ENCODE measurements around the gene IL23R. TPM values are rescaled to one million over a fixed set of nuclear protein-coding genes. Genes with fewer than 3 reads are reported as not detected.

Gene IL23R
- total and polyA plus RNA-seq, 2 donors (not counting 1 experiment from before 2014, with no cell fraction given) = not detected

DNA sequence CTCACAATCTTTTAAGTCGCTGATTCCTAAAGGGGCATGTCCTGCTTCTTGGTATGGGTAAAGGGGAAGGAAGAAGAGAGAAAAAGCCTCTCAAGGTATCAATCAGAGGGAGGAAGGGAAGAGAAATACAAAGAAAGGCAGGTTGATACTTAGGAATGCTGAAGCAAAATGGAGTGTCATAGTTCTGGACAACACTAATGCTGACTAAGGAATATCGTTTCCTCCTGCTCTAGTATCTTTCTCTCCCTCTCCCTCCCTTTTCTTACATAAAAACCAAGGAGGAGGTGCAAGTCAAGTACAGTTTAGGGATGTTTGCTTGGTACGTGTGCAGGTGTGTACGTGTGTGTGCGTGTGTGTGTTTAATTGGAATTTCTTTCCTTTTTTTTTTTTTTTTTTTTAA lies 96.5 kb downstream of the IL23R start:
- TF ChIP-seq, protein P1, sequence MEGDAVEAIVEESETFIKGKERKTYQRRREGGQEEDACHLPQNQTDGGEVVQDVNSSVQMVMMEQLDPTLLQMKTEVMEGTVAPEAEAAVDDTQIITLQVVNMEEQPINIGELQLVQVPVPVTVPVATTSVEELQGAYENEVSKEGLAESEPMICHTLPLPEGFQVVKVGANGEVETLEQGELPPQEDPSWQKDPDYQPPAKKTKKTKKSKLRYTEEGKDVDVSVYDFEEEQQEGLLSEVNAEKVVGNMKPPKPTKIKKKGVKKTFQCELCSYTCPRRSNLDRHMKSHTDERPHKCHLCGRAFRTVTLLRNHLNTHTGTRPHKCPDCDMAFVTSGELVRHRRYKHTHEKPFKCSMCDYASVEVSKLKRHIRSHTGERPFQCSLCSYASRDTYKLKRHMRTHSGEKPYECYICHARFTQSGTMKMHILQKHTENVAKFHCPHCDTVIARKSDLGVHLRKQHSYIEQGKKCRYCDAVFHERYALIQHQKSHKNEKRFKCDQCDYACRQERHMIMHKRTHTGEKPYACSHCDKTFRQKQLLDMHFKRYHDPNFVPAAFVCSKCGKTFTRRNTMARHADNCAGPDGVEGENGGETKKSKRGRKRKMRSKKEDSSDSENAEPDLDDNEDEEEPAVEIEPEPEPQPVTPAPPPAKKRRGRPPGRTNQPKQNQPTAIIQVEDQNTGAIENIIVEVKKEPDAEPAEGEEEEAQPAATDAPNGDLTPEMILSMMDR (IDR thresholded peaks at IDR 0.05) = no peak
- no peak for TF ChIP-seq EZH2 (IDR thresholded peaks at IDR 0.05; ENCODE audit: borderline replicate concordance, insufficient read depth, low read depth, low read length, poor library complexity, severe bottlenecking)
- Histone ChIP-seq H4K20me1 (ENCODE audit: control insufficient read depth, insufficient read depth, low read length, poor library complexity, severe bottlenecking) (no peaks in the 10 kb centered on the region), H3K36me3 (replicated peaks in 1 of 2; ENCODE audit: control extremely low read depth in 1 of 2, control insufficient read depth in 1 of 2, extremely low read depth in 1 of 2, insufficient read depth in 2 of 2, low read length in 1 of 2) (no peaks in the 10 kb centered on the region), H3K9me3 (ENCODE audit: control extremely low read depth in 1 of 3, control insufficient read depth in 2 of 3, insufficient read depth in 1 of 3, low read length in 2 of 3) (no peaks in the 10 kb centered on the region), H3K27me3 (replicated peaks in 1 of 4; ENCODE audit: control extremely low read depth in 1 of 4, control insufficient read depth in 3 of 4, insufficient read depth in 4 of 4, low read length in 3 of 4) (peaks cover 0 to 4% (median 0%) of the 10 kb centered on the region in 4 experiments), H3K9ac (ENCODE audit: low read length) (no peak overlapping the region), H3K4me3 (ENCODE audit: control extremely low read depth in 1 of 5, extremely low read depth in 1 of 5, insufficient read depth in 1 of 5, low read depth in 2 of 5, low read length in 4 of 5) (no peak overlapping the region), H3K4me2 (replicated peaks; ENCODE audit: low read depth, low read length, poor library complexity, severe bottlenecking) (no peak overlapping the region), H3K79me2 (ENCODE audit: control insufficient read depth, insufficient read depth, low read length) (no peaks in the 10 kb centered on the region), H3K4me1 (ENCODE audit: control insufficient read depth in 2 of 2, insufficient read depth in 2 of 2, low read length in 2 of 2) (peaks cover 0 to 9% of the 10 kb centered on the region in 2 donors), H3K27ac (ENCODE audit: low read length in 2 of 2) (no peak overlapping the region), H2AFZ (ENCODE audit: insufficient read depth, low read depth, low read length, poor library complexity, severe bottlenecking) (no peak overlapping the region)
- Mint-ChIP-seq H3K27me3 (peaks cover 14% of the 10 kb centered on the region), H3K4me3 (no peak overlapping the region), H3K4me1 (peaks cover 10% of the 10 kb centered on the region), H3K9me3 (ENCODE audit: insufficient read depth) (no peaks in the 10 kb centered on the region), H3K27ac (no peak overlapping the region)
- POLR2A ChIA-PET = interaction anchor here (0.5 kb wide), 1 partner anchor 137 kb away, joined by 4 read pairs; no protein-coding TSS in a partner anchor
- intact Hi-C loops (cut with micrococcal nuclease) = no loop called here
- DNase-seq (no peak), ATAC-seq (ENCODE audit: low read depth) (no peak)
- no CpG with 5 or more reads among the region's 5 CpGs for WGBS (ENCODE audit: insufficient coverage)
- CTCF ChIA-PET = interaction anchor here (1.2 kb wide), 1 partner anchor 238 kb away, joined by 5 read pairs; no protein-coding TSS in a partner anchor

DNA sequence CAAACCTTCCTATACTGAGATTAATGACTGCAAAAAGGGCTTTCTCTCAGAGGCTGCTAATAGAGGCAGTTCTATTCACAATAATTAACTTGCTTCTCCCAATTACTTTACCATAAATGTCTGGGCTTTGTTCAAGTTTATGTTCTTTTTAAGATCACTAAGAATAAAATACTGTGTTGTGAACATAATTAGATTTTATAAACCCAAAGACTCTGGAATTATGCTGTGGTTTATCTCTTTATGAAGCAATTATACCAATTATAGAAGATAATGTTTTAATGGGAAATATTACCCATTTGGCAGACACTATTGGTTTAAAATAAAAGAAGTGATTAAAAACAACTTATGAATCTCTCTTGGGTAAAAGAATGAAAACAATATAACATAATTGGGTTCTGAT lies 97.9 kb downstream of the IL23R start:
- Histone ChIP-seq H3K36me3 (replicated peaks in 1 of 2; ENCODE audit: control extremely low read depth in 1 of 2, control insufficient read depth in 1 of 2, extremely low read depth in 1 of 2, insufficient read depth in 2 of 2, low read length in 1 of 2) (no peaks in the 10 kb centered on the region), H3K4me3 (ENCODE audit: control extremely low read depth in 1 of 5, extremely low read depth in 1 of 5, insufficient read depth in 1 of 5, low read depth in 2 of 5, low read length in 4 of 5) (no peak overlapping the region), H3K4me2 (replicated peaks; ENCODE audit: low read depth, low read length, poor library complexity, severe bottlenecking) (no peak overlapping the region), H3K9me3 (ENCODE audit: control extremely low read depth in 1 of 3, control insufficient read depth in 2 of 3, insufficient read depth in 1 of 3, low read length in 2 of 3) (no peaks in the 10 kb centered on the region), H3K79me2 (ENCODE audit: control insufficient read depth, insufficient read depth, low read length) (no peaks in the 10 kb centered on the region), H3K4me1 (ENCODE audit: control insufficient read depth in 2 of 2, insufficient read depth in 2 of 2, low read length in 2 of 2) (peaks cover 0 to 9% of the 10 kb centered on the region in 2 donors), H2AFZ (ENCODE audit: insufficient read depth, low read depth, low read length, poor library complexity, severe bottlenecking) (no peak overlapping the region), H3K9ac (ENCODE audit: low read length) (no peak overlapping the region), H3K27ac (ENCODE audit: low read length in 2 of 2) (no peak overlapping the region), H4K20me1 (ENCODE audit: control insufficient read depth, insufficient read depth, low read length, poor library complexity, severe bottlenecking) (no peaks in the 10 kb centered on the region), H3K27me3 (replicated peaks in 1 of 4; ENCODE audit: control extremely low read depth in 1 of 4, control insufficient read depth in 3 of 4, insufficient read depth in 4 of 4, low read length in 3 of 4) (peaks cover 0 to 4% (median 0%) of the 10 kb centered on the region in 4 experiments)
- no peaks in the 10 kb centered on the region for H3K9me3 Mint-ChIP-seq (ENCODE audit: insufficient read depth)
- peaks cover 10% of the 10 kb centered on the region for H3K4me1 Mint-ChIP-seq
- H3K27me3 Mint-ChIP-seq = peaks cover 9% of the 10 kb centered on the region
- no peak for ATAC-seq (ENCODE audit: low read depth)
- ChIA-PET CTCF (no interaction called here), POLR2A (no interaction called here)
- DNase-seq = no peak
- intact Hi-C loops (cut with micrococcal nuclease) = no loop called here
- H3K4me3 Mint-ChIP-seq = no peak overlapping the region
- no peak overlapping the region for H3K27ac Mint-ChIP-seq
- TF ChIP-seq EZH2 (IDR thresholded peaks at IDR 0.05; ENCODE audit: borderline replicate concordance, insufficient read depth, low read depth, low read length, poor library complexity, severe bottlenecking) = no peak
- TF ChIP-seq, protein P1 (IDR thresholded peaks at IDR 0.05) = no peak
